Esophagus squamous epithelium (tissue), 4 donors: ENCODE measurements around the gene BDP1.
"Not testable (repeated sequence)": the region's sequence is repeated elsewhere in the genome, so short reads cannot be mapped to it uniquely, and the experiment has no call there.

Experiments used
- POLR2A ChIP-seq, 4 donors: fragments of 450-650 bp; IDR thresholded peaks; one replicate each; pipeline ENCODE4 v1.6.1; 2017; ENCODE audit warnings: antibody characterized with exemption in 4 of 4, mild to moderate bottlenecking in 4 of 4, moderate library complexity in 3 of 4
- TF ChIP-seq, protein P1 (sequence below), 6 experiments: fragments of 450-650 bp in 4 of 6; fragments of 200-600 bp in 2 of 6; sonication (generic) in 2 of 6; IDR thresholded peaks; one replicate each; pipeline ENCODE4 v1.5.1; 2016 to 2019; ENCODE audit warnings: antibody characterized with exemption in 6 of 6, mild to moderate bottlenecking in 4 of 6, moderate library complexity in 4 of 6

DNA sequence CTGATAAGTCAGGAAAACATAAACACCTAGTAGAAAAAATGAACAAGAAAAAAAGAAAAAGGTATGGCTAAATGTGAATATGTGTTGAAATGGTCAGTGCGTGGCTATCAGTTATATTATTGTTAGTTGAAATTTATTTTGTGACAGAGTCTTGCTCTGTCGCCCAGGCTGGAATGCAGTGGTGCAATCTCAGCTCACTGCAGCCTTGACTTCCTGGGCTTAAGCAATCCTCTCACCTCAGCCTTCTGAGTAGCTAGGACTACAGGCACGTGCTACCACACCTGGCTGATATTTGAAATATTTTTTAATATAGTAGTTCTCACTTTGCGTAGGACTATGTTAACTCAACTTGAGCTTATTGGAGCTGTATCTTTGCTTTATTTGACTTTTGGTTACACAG lies 38.8 kb downstream of the BDP1 start:
- TF ChIP-seq, protein P1, sequence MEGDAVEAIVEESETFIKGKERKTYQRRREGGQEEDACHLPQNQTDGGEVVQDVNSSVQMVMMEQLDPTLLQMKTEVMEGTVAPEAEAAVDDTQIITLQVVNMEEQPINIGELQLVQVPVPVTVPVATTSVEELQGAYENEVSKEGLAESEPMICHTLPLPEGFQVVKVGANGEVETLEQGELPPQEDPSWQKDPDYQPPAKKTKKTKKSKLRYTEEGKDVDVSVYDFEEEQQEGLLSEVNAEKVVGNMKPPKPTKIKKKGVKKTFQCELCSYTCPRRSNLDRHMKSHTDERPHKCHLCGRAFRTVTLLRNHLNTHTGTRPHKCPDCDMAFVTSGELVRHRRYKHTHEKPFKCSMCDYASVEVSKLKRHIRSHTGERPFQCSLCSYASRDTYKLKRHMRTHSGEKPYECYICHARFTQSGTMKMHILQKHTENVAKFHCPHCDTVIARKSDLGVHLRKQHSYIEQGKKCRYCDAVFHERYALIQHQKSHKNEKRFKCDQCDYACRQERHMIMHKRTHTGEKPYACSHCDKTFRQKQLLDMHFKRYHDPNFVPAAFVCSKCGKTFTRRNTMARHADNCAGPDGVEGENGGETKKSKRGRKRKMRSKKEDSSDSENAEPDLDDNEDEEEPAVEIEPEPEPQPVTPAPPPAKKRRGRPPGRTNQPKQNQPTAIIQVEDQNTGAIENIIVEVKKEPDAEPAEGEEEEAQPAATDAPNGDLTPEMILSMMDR (IDR thresholded peaks at IDR 0.05): not testable (repeated sequence)
- not testable (repeated sequence) for TF ChIP-seq POLR2A (IDR thresholded peaks at IDR 0.05)
